Measurements from ENCODE around the gene BCL11B. TPM values are rescaled to one million over a fixed set of nuclear protein-coding genes. Genes with fewer than 3 reads are reported as not detected.

The BCL11B gene
- polyA plus RNA-seq, 1 experiment: not detected

DNA sequence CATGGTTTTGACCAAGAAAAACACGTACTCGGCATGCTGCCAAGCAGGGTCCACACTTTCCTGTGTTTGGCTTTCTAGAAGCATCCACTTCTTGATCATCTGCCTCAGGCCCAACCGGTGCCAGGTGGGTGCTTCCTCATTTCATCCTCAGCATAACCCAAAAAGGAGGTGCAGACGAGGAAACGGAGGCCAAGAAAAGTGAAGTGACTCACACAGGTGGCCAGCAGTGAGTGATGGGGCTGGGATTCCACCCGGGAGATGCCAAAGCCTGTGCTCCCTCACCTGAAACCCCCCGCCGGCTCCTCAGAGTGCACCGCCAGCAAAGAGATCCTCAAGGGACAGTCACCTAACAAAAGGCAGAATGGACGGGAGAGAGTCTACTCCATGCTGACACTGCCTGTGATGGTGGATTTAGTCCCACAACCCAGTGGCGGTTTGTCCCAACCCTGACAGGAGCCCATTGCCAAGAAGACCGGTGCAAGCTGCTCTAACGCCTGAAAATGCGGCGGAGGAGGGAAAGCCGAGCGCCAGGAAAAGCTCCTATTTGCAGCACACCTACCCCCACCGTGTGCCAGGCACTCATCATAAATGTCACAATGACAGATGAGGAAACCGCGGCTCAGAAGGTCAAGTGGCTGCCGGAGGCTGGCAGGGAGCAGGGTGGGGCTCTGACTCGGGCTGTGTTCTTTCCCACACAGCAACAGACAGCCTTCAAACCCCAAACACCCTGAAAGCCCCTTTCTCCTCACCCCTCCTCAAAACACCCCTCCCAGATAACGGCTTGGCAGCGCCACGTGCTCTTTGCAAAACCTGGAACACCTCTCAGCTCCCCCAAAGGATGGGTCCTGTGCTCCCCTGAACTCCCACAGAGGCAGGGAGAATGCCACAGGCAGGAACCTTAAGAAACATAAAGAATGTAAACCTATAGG lies 18.8 kb downstream of the BCL11B start:
- Histone ChIP-seq H3K4me3 (ENCODE audit: low read depth, low read length) (no peak overlapping the region), H3K27me3 (ENCODE audit: control insufficient read depth, insufficient read depth, low read length) (no peaks in the 10 kb centered on the region), H3K36me3 (ENCODE audit: control insufficient read depth, insufficient read depth, low read length) (no peaks in the 10 kb centered on the region)
- POLR2A ChIA-PET: no interaction called here
- CTCF ChIA-PET: no interaction called here
- no peak for DNase-seq (ENCODE audit: low read depth)
- TF ChIP-seq, protein P1, sequence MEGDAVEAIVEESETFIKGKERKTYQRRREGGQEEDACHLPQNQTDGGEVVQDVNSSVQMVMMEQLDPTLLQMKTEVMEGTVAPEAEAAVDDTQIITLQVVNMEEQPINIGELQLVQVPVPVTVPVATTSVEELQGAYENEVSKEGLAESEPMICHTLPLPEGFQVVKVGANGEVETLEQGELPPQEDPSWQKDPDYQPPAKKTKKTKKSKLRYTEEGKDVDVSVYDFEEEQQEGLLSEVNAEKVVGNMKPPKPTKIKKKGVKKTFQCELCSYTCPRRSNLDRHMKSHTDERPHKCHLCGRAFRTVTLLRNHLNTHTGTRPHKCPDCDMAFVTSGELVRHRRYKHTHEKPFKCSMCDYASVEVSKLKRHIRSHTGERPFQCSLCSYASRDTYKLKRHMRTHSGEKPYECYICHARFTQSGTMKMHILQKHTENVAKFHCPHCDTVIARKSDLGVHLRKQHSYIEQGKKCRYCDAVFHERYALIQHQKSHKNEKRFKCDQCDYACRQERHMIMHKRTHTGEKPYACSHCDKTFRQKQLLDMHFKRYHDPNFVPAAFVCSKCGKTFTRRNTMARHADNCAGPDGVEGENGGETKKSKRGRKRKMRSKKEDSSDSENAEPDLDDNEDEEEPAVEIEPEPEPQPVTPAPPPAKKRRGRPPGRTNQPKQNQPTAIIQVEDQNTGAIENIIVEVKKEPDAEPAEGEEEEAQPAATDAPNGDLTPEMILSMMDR (IDR thresholded peaks at IDR 0.05; ENCODE audit: insufficient read depth, low read depth, low read length): no peak

GRCh38 chr14:99252443-99252939 lies 19.5 kb downstream of the BCL11B start:
- ChIA-PET POLR2A (no interaction called here), CTCF (no interaction called here)
- Histone ChIP-seq H3K27me3 (ENCODE audit: control insufficient read depth, insufficient read depth, low read length) (no peaks in the 10 kb centered on the region), H3K36me3 (ENCODE audit: control insufficient read depth, insufficient read depth, low read length) (no peaks in the 10 kb centered on the region), H3K4me3 (ENCODE audit: low read depth, low read length) (no peak overlapping the region)
- no peak for DNase-seq (ENCODE audit: low read depth)
- TF ChIP-seq, protein P1 (IDR thresholded peaks at IDR 0.05; ENCODE audit: insufficient read depth, low read depth, low read length): no peak

DNA sequence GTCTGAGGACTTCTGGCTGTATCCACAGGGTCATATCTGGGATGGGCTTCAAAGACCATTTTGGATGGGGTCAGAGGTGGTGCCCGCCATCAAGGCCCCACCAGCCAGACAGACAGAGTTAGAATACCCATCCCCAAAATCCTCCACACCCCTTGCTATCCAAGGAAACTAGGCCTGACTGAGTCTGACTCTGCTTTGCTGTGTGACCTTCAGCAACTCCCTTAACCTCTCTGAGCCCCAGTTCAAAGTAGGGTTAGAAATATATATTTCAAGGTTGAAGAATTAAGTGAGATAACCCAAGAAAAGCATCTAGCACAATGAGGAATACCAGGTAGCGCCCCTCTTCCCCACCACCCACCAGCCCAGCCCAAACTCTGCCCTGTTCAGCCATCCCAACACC lies 20.3 kb downstream of the BCL11B start:
- H3K36me3 ChIP-seq (ENCODE audit: control insufficient read depth, insufficient read depth, low read length): no peaks in the 10 kb centered on the region
- CTCF ChIA-PET: no interaction called here
- no peak for DNase-seq (ENCODE audit: low read depth)
- H3K4me3 ChIP-seq (ENCODE audit: low read depth, low read length): no peak overlapping the region
- TF ChIP-seq, protein P1 (IDR thresholded peaks at IDR 0.05; ENCODE audit: insufficient read depth, low read depth, low read length): no peak
- POLR2A ChIA-PET: no interaction called here
- H3K27me3 ChIP-seq (ENCODE audit: control insufficient read depth, insufficient read depth, low read length): peaks cover 4% of the 10 kb centered on the region; the same call in 1 of the 2 replicates

GRCh38 chr14:99250636-99251208 lies 21.3 kb downstream of the BCL11B start:
- CTCF ChIA-PET: no interaction called here
- POLR2A ChIA-PET: no interaction called here

GRCh38 chr14:99249389-99249788 lies 22.6 kb downstream of the BCL11B start:
- DNase-seq (ENCODE audit: low read depth): no peak
- POLR2A ChIA-PET: no interaction called here
- TF ChIP-seq, protein P1 (IDR thresholded peaks at IDR 0.05; ENCODE audit: insufficient read depth, low read depth, low read length): no peak
- Histone ChIP-seq H3K4me3 (ENCODE audit: low read depth, low read length) (no peak overlapping the region), H3K27me3 (ENCODE audit: control insufficient read depth, insufficient read depth, low read length) (peaks cover 5% of the 10 kb centered on the region; the same call in 1 of the 2 replicates), H3K36me3 (ENCODE audit: control insufficient read depth, insufficient read depth, low read length) (no peaks in the 10 kb centered on the region)
- CTCF ChIA-PET: no interaction called here

More at GRCh38 chr14:99250636-99251208, 21.3 kb downstream of the BCL11B start:
- TF ChIP-seq, protein P1 (IDR thresholded peaks at IDR 0.05; ENCODE audit: insufficient read depth, low read depth, low read length): no peak
- no peaks in the 10 kb centered on the region for H3K36me3 ChIP-seq (ENCODE audit: control insufficient read depth, insufficient read depth, low read length)
- H3K4me3 ChIP-seq (ENCODE audit: low read depth, low read length): no peak overlapping the region
- DNase-seq (ENCODE audit: low read depth): no peak
- peaks cover 5% of the 10 kb centered on the region; the same call in 1 of the 2 replicates for H3K27me3 ChIP-seq (ENCODE audit: control insufficient read depth, insufficient read depth, low read length)

All from BJ (cell line).